Measurements from ENCODE around the gene APOOL.

Gene APOOL

GRCh38 chrX:85089321-85089840, 85.7 kb downstream of the APOOL start:
- DNase-seq: no peak

DNA sequence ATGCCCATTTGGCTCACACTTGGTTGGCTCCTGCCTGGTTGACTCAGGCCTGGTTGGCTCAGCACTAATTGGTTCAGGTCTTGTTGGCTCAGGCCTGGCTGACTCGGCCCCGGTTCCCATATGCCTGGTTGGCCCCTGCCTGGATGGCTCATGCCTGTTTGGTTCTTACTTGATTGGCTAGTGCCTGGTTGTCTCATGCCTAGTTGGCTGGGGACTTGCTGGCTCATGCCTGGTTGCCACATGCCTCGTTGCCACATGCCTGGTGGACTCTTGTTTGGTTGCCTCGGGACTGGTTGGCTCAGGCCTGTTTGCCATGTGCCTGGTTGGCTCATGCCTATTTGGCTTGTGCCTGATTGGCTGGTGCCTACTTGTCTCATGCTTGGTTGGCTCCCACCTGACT, 103.7 kb downstream of the APOOL start:
- DNase-seq: no peak

DNA sequence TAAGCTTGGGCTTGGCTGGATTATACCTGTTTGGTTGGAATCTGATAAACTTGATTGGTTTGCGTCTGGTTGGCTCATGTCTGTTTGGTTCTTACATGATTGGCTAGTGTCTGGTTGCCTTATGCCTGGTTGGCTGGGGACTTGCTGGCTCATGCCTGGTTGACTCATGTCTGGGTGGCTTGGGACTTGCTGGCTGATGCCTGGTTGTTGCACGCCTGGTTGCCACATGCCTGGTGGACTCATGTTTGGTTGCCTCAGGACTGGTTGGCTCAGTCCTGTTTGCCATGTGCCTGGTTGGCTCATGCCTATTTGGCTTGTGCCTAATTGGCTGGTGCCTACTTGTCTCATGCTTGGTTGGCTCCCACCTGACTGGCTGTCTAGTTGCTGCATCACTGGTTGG, 104.5 kb downstream of the APOOL start:
- DNase-seq: no peak

GRCh38 chrX:85109235-85109634, 105.6 kb downstream of the APOOL start:
- DNase-seq: no peak

DNA sequence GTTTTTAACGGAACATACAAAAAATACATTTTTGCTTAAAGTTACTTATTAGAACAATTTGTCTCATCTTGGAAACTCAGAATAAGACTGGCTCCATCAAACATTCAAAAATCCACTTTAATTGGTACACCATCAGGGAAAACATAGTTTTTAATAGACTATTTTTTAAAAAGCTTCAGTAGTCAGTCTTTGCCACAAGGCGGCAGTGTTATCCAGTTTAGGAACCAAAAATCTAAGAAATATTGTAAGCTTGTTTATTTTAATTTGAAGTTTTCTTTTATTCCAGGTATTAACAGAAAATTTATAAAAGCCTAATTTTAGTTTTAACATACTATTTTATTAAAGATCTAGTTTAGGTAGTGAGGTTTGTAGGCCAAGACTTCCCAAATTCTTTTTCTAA, 107.7 kb downstream of the APOOL start:
- peak; percentile 14 for DNase-seq

- no peak for DNase-seq
Measured at GRCh38 chrX:85112293-85112692, 108.6 kb downstream of the APOOL start.

DNA sequence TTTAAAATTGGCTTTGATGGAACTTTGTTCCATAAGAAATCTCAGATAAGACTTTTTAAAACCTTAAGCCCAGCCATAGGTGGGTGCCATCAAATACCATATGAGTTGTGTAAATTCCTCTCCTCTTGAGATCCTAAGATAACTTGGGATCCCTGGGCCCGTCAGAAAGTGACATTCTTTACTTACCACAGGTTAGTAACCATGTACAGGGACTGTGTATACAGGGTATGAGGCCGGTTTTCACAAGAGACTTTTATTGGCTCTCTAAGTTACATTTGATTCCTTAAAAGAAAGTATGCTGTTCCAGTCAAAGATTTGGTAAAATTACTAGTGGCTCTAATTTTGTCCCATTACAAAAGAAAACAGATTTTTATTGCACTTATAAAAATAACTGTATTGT, 110.1 kb downstream of the APOOL start:
- no peak for DNase-seq

DNA sequence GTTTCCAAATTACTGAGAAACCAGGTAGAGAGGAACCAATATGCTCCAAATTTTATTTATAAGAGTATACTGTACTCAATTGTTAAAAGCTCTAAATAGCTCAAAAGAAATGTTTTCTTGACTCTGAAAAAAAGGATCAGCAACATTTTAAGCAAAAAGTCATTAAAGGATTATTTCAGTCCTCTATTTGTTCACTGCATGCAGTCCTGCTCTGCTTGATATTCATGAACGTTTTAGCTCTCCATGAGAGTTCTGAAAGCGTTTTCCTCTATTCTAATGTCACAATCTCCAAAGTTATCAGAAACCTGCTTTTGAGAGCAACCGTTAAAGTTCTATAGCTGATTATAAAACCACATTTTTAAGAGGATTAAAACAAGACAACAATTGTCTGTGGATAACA, 110.5 kb downstream of the APOOL start:
- no peak for DNase-seq

GRCh38 chrX:85114776-85115175, 111.1 kb downstream of the APOOL start:
- DNase-seq: no peak

DNA sequence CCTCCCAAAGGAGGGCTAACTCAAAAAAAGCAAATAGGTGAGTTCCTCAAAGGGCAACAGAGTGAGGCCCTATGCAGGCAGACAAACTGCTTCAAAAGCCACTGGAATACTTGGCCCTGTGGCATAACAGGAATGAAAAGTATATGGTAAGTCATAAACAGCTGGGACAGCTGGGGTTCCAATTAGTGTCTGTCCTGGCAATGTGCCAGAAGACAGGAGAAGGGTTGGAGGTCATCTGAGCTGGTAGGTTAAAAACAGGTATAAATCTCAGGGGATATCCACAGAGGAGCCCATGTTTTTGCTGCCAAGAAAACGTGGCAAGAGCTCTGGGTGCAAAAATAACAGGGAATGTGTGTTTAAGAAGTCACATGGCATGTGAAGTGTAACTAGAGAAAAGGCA, 111.6 kb downstream of the APOOL start:
- DNase-seq: no peak

DNA sequence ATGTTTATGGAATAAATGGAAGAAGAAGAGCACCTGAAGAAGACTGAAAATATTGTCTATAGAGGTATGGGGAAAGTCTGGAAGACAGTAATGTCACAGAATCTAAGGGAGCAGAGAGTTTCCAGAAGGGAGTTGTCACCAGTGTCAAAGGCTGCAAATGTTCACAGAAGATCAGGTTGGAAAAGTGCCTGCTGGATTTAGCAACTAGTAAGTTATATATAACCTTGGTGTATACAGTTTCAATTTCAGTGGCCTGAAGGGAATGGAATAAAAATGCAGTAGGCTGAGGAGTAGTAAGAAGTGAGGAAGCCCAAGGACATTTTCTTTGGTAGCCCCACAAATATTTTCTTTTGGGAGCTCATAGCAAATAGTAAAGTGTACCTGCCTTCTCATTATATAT, 132.7 kb downstream of the APOOL start:
- DNase-seq: no peak

DNA sequence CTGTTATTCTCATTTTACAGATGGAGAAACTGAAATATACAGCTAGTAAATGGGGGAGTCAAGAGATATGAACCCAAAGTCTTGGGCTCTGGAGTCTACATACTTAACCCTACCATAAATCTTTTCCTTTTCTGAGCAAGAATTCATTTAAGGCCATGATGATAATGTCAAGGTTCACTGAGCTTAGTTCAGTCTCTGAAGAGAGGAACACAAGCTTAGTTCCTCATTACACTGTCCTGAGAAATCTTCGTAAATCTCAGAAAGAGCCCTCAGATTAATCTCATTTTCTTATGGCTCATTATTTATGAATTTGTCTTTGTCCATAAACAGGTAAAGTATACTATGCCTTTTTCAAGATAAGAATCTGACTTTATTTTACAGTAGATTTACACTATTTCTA, 135.7 kb downstream of the APOOL start:
- no peak for DNase-seq

GRCh38 chrX:85140964-85141363, 137.3 kb downstream of the APOOL start:
- no peak for DNase-seq

Data from NCI-H2081 treated with DMSO at 0.1 percent for 48 hours (cell line).